Testis (tissue), 3 donors: ENCODE data around the gene FRZB. TPM values are rescaled to one million over a fixed set of nuclear protein-coding genes. Genes with fewer than 3 reads are reported as not detected.

Source experiments
- DNase-seq: peaks from one replicate; pipeline ENCODE4 v3.0.0-alpha.2; 2019
- H3K27ac ChIP-seq, 2 donors: fragments of 200-600 bp; sonication (generic); one replicate each; pipeline ENCODE4 v1.5.1; 2019
- H3K27me3 ChIP-seq: fragments of 200-600 bp; sonication (generic); one replicate; pipeline ENCODE4 v1.5.1; 2019
- H3K36me3 ChIP-seq: fragments of 200-600 bp; sonication (generic); one replicate; pipeline ENCODE4 v1.5.1; 2017; ENCODE audit warnings: low read depth; ENCODE audit errors: missing control alignments
- H3K4me1 ChIP-seq: fragments of 200-600 bp; sonication (generic); one replicate; pipeline ENCODE4 v1.5.1; 2019
- H3K4me3 ChIP-seq, 2 donors: fragments of 200-600 bp; sonication (generic); one replicate each; pipeline ENCODE4 v1.5.1; 2017 to 2019
- H3K9me3 ChIP-seq: fragments of 200-600 bp; sonication (generic); one replicate; pipeline ENCODE4 v1.5.1; 2017
- POLR2A ChIP-seq: fragments of 450-650 bp; IDR thresholded peaks from one replicate; pipeline ENCODE4 v1.6.1; 2017; ENCODE audit warnings: antibody characterized with exemption, mild to moderate bottlenecking, moderate library complexity
- WGBS, 2 donors: methylation state at CpG; one replicate each; pipeline ENCODE4 v1.1.5; 2018; 5-methylcytosine and 5-hydroxymethylcytosine counted together
- intact Hi-C: fragments of 100-400 bp; cut with DNase I; formaldehyde crosslinking; loops from one replicate; pipeline ENCODE4 v1.15.1; 2023; ENCODE audit warnings: low total_unique reads
- polyA plus RNA-seq: library from polyadenylated mRNA; stranded (reverse); fragments of 350-450 nt; fragmentation: Illumina TruSeq; extraction: RNeasy Lipid Tissue Mini Kit (QIAGEN cat#74804); gene quantifications from one replicate; pipeline ENCODE4 v1.2.3, GENCODE V29; 2014; ENCODE audit warnings: low read depth, low replicate concordance; ENCODE audit not compliant: insufficient read depth
- total RNA-seq, 2 donors: library from RNA; depleted of rRNA; stranded (reverse); fragments of >200 nt; gene quantifications; one replicate each; pipeline ENCODE4 v1.2.3, GENCODE V29; 2016
- TF ChIP-seq, protein P1 (sequence below), 3 experiments: fragments of 450-650 bp in 2 of 3; fragments of 200-600 bp in 1 of 3; sonication (generic) in 1 of 3; IDR thresholded peaks; one replicate each; pipeline ENCODE4 v1.5.1; 2016 to 2019; ENCODE audit warnings: antibody characterized with exemption in 3 of 3, mild to moderate bottlenecking in 2 of 3, moderate library complexity in 1 of 3

Gene FRZB
- total and polyA plus RNA-seq, 3 donors from 2014 or later, result 8.4 to 25.9 (median 21.3) TPM

DNA sequence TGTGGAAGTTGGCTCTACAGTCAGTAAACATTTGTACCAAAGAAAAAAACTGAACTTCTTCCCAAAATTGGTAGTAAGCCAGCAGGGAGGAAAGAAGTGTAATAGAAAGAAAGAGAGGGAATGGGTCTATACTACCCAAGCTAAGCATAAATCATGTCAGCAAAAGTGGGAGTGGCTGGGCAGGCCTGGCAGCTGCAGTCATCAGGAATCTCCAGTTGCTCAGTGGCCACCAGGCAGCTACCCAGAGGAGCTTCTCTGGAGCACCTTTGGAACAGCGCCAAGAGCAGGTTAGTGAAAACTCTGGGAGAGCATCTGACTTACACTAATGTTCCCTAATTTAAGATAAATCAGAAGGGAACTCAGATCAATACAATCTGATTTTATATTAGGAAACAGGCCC is 14.3 kb downstream of the FRZB start:
- H3K27ac ChIP-seq, result no peak overlapping the region
- H3K36me3 ChIP-seq, result no peaks in the 10 kb centered on the region
- no peak for DNase-seq
- no peaks in the 10 kb centered on the region for H3K4me1 ChIP-seq
- intact Hi-C loops, result no loop called here
- 92 to 93% methylated on average over 1 of the region's 1 CpG for WGBS, 2 donors
- no peak overlapping the region for H3K4me3 ChIP-seq
- TF ChIP-seq, protein P1, sequence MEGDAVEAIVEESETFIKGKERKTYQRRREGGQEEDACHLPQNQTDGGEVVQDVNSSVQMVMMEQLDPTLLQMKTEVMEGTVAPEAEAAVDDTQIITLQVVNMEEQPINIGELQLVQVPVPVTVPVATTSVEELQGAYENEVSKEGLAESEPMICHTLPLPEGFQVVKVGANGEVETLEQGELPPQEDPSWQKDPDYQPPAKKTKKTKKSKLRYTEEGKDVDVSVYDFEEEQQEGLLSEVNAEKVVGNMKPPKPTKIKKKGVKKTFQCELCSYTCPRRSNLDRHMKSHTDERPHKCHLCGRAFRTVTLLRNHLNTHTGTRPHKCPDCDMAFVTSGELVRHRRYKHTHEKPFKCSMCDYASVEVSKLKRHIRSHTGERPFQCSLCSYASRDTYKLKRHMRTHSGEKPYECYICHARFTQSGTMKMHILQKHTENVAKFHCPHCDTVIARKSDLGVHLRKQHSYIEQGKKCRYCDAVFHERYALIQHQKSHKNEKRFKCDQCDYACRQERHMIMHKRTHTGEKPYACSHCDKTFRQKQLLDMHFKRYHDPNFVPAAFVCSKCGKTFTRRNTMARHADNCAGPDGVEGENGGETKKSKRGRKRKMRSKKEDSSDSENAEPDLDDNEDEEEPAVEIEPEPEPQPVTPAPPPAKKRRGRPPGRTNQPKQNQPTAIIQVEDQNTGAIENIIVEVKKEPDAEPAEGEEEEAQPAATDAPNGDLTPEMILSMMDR (IDR thresholded peaks at IDR 0.05), result no peak
- no peak for TF ChIP-seq POLR2A
- H3K27me3 ChIP-seq, result no peaks in the 10 kb centered on the region
- H3K9me3 ChIP-seq, result no peaks in the 10 kb centered on the region

DNA sequence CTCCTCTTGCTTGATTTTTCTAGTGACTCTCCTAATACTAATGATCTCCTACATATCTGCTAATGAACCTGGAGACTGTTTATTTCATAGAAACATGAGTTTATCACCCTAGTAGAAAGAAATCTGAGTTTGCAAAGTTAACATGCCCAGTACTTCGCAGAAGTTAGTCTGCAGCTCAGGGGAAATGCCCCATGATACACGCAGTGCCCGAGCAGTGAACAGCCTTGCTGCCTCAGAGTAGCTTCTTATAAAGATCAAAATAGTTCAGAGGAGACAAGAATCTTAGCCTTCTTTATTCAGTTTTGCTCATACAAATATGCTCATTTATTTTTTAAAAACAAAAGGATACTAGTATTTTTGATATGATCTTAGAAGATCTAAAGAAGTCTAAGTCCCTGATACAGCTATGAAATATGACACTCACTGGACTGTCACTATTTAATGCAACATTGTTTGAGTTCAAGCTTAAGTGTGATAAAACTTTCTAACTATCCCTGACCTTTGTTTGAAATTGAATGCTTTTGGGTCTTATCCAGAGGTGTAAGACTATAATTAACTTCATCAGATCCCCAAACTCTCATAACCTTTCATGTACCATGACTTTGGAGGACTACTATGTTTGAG is 20.5 kb downstream of the FRZB start:
- no peak overlapping the region for H3K4me3 ChIP-seq
- no peaks in the 10 kb centered on the region for H3K9me3 ChIP-seq
- intact Hi-C loops, result no loop called here
- no peak for DNase-seq
- 48 to 51% methylated on average over 3 of the region's 3 CpGs for WGBS, 2 donors
- no peaks in the 10 kb centered on the region for H3K27me3 ChIP-seq
- no peaks in the 10 kb centered on the region for H3K36me3 ChIP-seq
- TF ChIP-seq POLR2A, result no peak
- TF ChIP-seq, protein P1 (IDR thresholded peaks at IDR 0.05), result no peak
- H3K4me1 ChIP-seq, result no peaks in the 10 kb centered on the region
- no peak overlapping the region for H3K27ac ChIP-seq

DNA sequence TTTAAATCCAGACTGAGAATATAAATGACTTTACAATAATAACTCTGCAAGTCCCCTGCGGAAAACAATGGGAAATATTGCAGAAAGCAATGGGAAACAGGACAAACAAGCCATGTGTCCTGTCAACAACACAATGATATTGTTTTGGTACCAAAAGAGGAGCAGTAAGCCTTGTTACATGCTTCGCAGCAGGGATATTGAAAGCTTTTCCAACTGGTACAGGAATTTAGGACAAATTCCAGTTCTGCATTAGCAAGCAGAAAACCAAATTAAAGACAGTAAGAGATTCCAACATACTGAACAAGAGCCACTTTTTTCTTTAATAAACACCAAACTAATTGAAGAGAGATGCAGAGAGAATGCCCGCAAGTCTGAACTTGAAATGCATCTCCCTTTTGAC is 30.0 kb downstream of the FRZB start:
- Histone ChIP-seq H3K27ac (no peak overlapping the region), H3K4me3 (no peak overlapping the region), H3K36me3 (no peaks in the 10 kb centered on the region), H3K27me3 (no peaks in the 10 kb centered on the region), H3K9me3 (no peaks in the 10 kb centered on the region), H3K4me1 (no peaks in the 10 kb centered on the region)
- TF ChIP-seq, protein P1 (IDR thresholded peaks at IDR 0.05), result no peak
- no peak for TF ChIP-seq POLR2A
- DNase-seq, result no peak
- 78% methylated on average over 3 of the region's 3 CpGs for WGBS, 2 donors
- intact Hi-C loops, result no loop called here

GRCh38 chr2:182834293-182834692 is 32.1 kb downstream of the FRZB start:
- Histone ChIP-seq H3K4me1 (no peaks in the 10 kb centered on the region), H3K4me3 (no peak overlapping the region), H3K9me3 (no peaks in the 10 kb centered on the region), H3K36me3 (no peaks in the 10 kb centered on the region), H3K27ac (no peak overlapping the region), H3K27me3 (no peaks in the 10 kb centered on the region)
- intact Hi-C loops, result no loop called here
- no peak for DNase-seq
- no peak for TF ChIP-seq POLR2A
- TF ChIP-seq, protein P1 (IDR thresholded peaks at IDR 0.05), result no peak
- 68 to 74% methylated on average over 1 of the region's 1 CpG for WGBS, 2 donors
